ENCODE measurements around the gene ABI1.

The ABI1 gene

DNA sequence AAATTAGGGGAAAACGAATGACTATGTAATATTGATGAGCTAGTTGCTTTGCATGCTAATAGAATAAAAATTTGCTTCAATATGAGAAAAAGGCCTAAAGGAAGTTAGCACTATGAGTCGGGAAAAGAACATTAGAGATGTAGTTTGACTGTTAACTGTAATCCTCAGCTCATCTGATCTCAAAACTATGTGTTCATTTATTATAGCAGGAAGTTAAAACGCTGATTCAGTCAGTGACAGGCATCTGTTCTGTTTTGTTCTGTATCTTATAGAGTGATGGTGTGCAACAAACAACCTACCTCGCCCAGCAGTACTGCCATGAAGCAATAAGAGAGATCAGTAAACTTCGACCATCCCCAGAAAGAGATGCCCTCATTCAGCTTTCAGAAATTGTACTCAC, 114.7 kb downstream of the ABI1 start:
- TF ChIP-seq, protein P1, sequence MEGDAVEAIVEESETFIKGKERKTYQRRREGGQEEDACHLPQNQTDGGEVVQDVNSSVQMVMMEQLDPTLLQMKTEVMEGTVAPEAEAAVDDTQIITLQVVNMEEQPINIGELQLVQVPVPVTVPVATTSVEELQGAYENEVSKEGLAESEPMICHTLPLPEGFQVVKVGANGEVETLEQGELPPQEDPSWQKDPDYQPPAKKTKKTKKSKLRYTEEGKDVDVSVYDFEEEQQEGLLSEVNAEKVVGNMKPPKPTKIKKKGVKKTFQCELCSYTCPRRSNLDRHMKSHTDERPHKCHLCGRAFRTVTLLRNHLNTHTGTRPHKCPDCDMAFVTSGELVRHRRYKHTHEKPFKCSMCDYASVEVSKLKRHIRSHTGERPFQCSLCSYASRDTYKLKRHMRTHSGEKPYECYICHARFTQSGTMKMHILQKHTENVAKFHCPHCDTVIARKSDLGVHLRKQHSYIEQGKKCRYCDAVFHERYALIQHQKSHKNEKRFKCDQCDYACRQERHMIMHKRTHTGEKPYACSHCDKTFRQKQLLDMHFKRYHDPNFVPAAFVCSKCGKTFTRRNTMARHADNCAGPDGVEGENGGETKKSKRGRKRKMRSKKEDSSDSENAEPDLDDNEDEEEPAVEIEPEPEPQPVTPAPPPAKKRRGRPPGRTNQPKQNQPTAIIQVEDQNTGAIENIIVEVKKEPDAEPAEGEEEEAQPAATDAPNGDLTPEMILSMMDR (IDR thresholded peaks at IDR 0.05; ENCODE audit: extremely low read depth, missing control alignments), result no peak
- DNase-seq (ENCODE audit: low spot score), result no peak

DNA sequence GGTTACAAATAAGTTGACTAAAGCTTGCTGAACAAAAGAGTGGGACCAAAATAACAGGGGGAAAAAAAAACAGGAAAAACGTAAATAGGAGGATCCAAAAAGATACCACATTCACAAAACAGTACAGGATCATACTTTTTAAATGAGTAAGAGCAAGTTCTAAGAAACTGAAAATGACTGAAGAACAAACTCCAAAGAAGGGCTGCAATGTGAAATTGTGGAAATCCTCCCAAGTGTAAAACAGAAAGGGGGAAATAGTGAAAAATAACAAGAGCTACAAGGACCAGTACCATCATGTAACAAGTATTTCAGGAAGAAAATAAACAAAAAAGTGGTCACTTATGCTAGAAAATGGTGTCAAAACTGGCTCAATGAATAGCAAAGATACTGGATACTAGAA, 116.9 kb downstream of the ABI1 start:
- DNase-seq (ENCODE audit: low spot score), result no peak
- TF ChIP-seq, protein P1 (IDR thresholded peaks at IDR 0.05; ENCODE audit: extremely low read depth, missing control alignments), result no peak

DNA sequence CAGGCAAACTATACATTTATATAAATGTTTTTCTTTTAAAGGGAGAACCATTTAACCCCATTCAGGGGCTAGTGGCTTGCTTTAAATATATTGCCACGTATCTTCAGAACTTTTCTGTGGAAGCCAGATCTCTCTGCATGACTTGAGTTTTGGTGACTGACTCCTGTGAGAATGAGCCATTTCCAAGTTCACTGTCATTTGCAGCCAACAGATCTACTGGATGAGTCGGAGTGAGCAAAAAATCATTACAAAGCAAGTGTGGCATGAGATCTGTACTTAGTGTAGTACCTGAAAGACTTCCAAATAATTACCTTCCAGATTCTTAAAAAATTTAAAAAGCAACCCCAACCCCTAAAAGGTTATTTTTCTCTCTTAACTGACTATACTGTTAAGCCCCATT, 117.7 kb downstream of the ABI1 start:
- no peak for DNase-seq (ENCODE audit: low spot score)
- TF ChIP-seq, protein P1 (IDR thresholded peaks at IDR 0.05; ENCODE audit: extremely low read depth, missing control alignments), result no peak

DNA sequence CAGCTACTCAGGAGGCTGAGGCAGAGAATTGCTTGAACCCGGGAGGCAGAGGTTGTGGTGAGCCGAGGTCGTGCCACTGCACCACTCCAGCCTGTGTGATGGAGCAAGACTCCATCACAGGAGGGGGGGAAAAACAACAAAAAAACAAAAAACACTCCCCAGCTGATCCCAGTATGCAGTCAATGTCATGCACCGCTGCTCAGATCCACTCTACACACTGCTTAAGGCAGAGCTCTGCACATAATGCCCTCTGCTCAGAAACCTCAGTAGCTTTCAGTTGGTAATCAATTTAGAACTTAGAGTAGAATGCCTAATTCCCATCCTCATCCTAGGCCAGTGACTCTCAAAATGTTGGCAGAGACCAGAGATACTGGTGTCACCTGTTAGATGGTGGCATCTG, 119.4 kb downstream of the ABI1 start:
- DNase-seq (ENCODE audit: low spot score), result no peak
- TF ChIP-seq, protein P1 (IDR thresholded peaks at IDR 0.05; ENCODE audit: extremely low read depth, missing control alignments), result no peak

DNA sequence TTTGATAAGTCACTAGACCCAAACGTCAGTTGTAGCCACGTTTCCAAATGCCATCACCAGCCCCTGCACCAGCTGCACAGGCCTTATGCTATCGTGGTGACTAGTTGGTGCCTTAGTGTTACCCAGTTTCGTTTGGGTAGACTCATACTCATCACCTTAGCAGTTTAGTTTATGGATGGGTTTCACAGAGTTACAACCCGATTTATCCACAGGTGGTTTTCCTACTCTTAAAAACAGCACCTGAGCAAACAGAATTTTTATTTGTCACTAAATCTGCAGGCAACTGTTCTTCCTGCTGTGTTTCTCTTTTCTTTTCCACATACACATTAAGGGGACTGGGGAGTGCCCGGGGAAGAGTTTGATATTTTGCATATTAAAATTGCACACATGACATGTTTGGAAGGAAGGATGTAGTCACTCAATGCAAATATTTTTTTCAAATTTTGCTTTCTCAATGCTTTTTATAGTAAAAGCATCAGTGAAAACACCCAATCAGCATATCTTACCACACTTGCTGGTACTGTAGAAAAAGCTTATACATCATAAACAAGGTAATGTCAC, 121.6 kb downstream of the ABI1 start:
- DNase-seq (ENCODE audit: low spot score), result no peak
- TF ChIP-seq, protein P1 (IDR thresholded peaks at IDR 0.05; ENCODE audit: extremely low read depth, missing control alignments), result no peak

DNA sequence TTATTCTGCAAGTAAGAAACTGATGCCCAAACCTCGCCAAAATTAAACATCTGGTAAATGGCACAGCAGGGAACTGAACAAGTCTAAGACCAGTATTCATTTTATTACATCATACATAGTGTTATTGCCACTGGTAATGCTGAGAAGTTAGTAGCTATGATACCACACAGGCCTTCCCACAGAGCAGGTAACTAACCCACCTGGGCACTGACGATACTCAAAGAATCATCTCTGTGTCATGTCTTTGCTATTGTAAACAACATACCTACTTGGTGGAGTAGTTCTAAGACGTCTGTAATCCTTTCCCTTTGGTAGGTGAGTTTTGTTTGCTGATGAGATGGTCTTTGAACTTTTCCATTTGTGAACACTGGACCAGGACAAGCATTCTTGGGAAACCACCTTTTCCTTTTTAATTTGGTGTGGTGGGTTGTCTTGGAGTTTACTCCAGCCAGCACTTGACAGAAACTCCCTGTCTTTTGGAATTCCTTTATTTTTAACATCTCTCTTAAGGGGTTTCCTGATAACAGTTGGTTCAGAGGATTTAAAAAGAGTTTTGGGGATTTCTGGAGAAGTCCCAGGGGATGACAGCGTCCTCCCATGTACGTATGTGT, 122.4 kb downstream of the ABI1 start:
- DNase-seq (ENCODE audit: low spot score), result no peak
- TF ChIP-seq, protein P1 (IDR thresholded peaks at IDR 0.05; ENCODE audit: extremely low read depth, missing control alignments), result no peak

DNA sequence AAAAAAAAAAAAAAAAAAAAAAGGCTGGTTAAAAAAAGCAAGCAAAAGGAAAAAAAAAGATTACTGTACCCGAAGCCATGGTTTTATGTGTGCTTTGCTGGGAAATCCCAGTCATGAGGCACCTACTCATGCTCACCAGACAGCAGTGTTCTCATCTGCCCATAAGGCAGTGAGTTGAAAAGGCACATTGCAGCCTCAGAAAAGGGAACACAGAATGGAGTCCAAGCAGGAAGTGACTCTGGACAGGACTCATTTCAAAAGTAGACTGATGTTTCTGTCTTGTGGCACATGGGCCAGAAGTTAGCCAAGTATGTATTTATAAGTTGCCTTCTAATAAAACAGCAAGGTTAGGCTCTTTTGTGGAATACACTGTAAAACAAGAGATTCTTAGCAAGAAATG, 123.0 kb downstream of the ABI1 start:
- TF ChIP-seq, protein P1 (IDR thresholded peaks at IDR 0.05; ENCODE audit: extremely low read depth, missing control alignments), result no peak

More for the DNA sequence above, 123.0 kb downstream of the ABI1 start:
- peak; percentile 74 for DNase-seq (ENCODE audit: low spot score)

Measured in GM20000 (cell line).